Esophagus squamous epithelium (tissue), 5 donors: ENCODE results near the gene ANGEL2. TPM values are rescaled to one million over a fixed set of nuclear protein-coding genes. Genes with fewer than 3 reads are reported as not detected.

Experiments
- DNase-seq: peaks from one replicate; lab custom pipeline; 2025; lab: John Stamatoyannopoulos, UW
- H3K27ac ChIP-seq, 4 donors: fragments of 200-600 bp; sonication (generic); one replicate each; pipeline ENCODE4 v1.5.1; 2016 to 2019; ENCODE audit warnings: mild to moderate bottlenecking in 1 of 4
- H3K27me3 ChIP-seq, 4 donors: fragments of 200-600 bp; sonication (generic); 1 replicate in 3 of 4; 2 replicates in 1 of 4; pipeline versions ENCODE4 v1.5.1 to v1.6.0; 2017 to 2021; ENCODE audit warnings: antibody characterized with exemption in 1 of 4
- H3K36me3 ChIP-seq, 3 donors: fragments of 200-600 bp; sonication (generic); one replicate each; pipeline ENCODE4 v1.5.1; 2016 to 2019
- H3K4me1 ChIP-seq, 3 donors: fragments of 200-600 bp; sonication (generic); one replicate each; pipeline ENCODE4 v1.5.1; 2017 to 2019
- H3K4me3 ChIP-seq, 4 donors: fragments of 200-600 bp; sonication (generic); 1 replicate in 3 of 4; 2 replicates in 1 of 4; pipeline ENCODE4 v1.5.1; 2016 to 2019; ENCODE audit warnings: mild to moderate bottlenecking in 2 of 4, moderate library complexity in 1 of 4
- H3K9me3 ChIP-seq, 3 donors: fragments of 200-600 bp; sonication (generic); one replicate each; pipeline ENCODE4 v1.5.1; 2016 to 2019
- CTCF ChIP-seq, 6 experiments: fragments of 450-650 bp in 4 of 6; fragments of 200-600 bp in 2 of 6; sonication (generic) in 2 of 6; IDR thresholded peaks; one replicate each; pipeline ENCODE4 v1.5.1; 2016 to 2019; ENCODE audit warnings: antibody characterized with exemption in 6 of 6, mild to moderate bottlenecking in 4 of 6, moderate library complexity in 4 of 6
- POLR2A ChIP-seq, 4 donors: fragments of 450-650 bp; IDR thresholded peaks; one replicate each; pipeline ENCODE4 v1.6.1; 2017; ENCODE audit warnings: antibody characterized with exemption in 4 of 4, mild to moderate bottlenecking in 4 of 4, moderate library complexity in 3 of 4
- WGBS, 2 donors: methylation state at CpG; one replicate each; pipeline ENCODE4 v1.1.5; 2018; 5-methylcytosine and 5-hydroxymethylcytosine counted together
- intact Hi-C: fragments of 100-400 bp; cut with DNase I; formaldehyde crosslinking; loops from one replicate; pipeline ENCODE4 v1.15.0; 2022
- total RNA-seq, 4 donors: library from RNA; depleted of rRNA; stranded (reverse); fragments of >200 nt; gene quantifications; one replicate each; pipeline ENCODE4 v1.1.0, GENCODE V29; 2016
- donor health status: DM: yes; HTN: yes; CAD: no.

Gene ANGEL2
- total RNA-seq, 4 donors from 2014 or later: 15.8 to 48.3 (median 31.3) TPM

DNA sequence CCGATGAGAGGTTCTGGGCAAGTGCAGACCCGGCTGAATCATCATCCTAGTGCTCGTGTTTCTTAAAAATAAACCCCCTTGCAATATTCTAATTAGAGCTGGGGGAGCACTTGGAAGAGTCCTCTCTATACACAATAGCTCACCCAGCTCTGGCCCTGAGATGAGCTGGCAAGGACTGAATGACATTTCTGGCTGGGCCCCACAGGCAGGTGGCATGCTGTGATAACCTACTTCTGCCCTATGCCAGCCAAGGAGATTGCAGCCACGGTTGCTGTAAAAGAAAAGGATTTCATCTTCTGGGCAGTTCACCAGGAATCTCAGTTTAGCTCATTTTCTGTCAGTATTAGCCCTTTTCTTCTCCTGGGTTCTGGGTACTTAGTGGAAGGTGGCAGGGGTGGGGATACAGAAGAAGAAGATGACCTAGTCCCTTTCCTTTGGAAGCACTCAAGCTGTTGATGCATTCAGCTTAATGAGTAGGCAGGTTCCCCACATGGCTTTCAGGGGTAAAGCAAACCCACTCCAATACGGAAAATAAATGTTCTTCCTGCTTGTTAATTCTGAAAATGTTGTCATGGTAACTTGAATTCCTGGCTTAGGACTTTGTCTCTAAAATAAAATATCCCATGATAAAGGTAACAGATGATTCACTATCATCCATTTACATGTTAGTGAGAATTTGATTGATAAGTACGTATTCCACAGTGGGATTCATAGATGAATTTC, 33.1 kb downstream of the ANGEL2 start:
- Histone ChIP-seq H3K27ac (no peak overlapping the region), H3K27me3 (no peaks in the 10 kb centered on the region), H3K9me3 (no peaks in the 10 kb centered on the region), H3K36me3 (no peaks in the 10 kb centered on the region), H3K4me3 (no peak overlapping the region), H3K4me1 (peaks cover 3 to 32% (median 21%) of the 10 kb centered on the region in 3 donors)
- WGBS, 2 donors: 37 to 49% methylated on average over 6 of the region's 6 CpGs
- TF ChIP-seq CTCF (IDR thresholded peaks at IDR 0.05) (no peak), POLR2A (IDR thresholded peaks at IDR 0.05) (no peak)
- DNase-seq: no peak
- intact Hi-C loops: no loop called here

DNA sequence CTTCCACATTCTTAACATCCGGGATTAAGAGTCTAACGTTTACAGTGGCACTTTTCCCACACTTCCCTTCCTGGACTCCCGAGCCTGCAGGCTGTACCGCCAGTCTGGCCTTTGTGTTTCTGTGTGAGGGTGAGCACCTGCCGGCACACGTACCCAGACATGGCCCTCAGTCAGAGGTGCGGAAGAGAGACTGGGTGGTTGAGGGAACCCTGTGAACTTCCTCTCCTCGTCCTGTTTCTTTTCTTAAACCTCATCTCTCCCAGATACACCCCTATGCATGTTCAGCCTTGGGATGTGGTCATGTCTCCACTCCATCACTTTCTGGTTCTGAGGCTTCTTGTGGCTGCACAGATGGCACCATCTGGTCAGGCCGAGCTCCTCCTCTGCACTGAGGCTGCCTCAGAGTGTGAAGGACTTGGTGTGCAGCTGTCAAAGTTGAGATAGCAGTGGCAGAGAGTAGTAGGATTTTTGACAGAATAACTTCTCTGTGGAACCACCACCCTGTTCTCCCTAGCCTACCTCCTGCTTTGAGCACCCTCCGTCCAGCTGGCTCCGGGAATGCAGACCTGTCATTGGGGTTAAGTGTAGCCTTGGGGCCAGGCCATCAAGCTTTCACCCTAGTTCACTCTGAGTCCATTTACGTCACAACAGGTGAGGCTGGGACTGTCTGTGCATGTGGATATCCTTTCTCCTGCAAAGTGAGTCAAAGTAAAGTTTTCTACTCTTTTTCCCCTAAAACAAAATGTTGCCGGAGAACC, 33.9 kb downstream of the ANGEL2 start:
- intact Hi-C loops: no loop called here
- DNase-seq: no peak
- Histone ChIP-seq H3K9me3 (no peaks in the 10 kb centered on the region), H3K4me1 (peaks cover 3 to 31% (median 21%) of the 10 kb centered on the region in 3 donors), H3K4me3 (no peak overlapping the region), H3K27ac (peak overlapping the region in 3 of 4 donors; percentile 63 to 67 (median 64)), H3K36me3 (no peaks in the 10 kb centered on the region), H3K27me3 (no peaks in the 10 kb centered on the region)
- TF ChIP-seq POLR2A (IDR thresholded peaks at IDR 0.05): no peak
- TF ChIP-seq CTCF (IDR thresholded peaks at IDR 0.05): no peak
- 35 to 48% methylated on average over 12 to 13 of the region's 13 CpGs for WGBS, 2 donors

DNA sequence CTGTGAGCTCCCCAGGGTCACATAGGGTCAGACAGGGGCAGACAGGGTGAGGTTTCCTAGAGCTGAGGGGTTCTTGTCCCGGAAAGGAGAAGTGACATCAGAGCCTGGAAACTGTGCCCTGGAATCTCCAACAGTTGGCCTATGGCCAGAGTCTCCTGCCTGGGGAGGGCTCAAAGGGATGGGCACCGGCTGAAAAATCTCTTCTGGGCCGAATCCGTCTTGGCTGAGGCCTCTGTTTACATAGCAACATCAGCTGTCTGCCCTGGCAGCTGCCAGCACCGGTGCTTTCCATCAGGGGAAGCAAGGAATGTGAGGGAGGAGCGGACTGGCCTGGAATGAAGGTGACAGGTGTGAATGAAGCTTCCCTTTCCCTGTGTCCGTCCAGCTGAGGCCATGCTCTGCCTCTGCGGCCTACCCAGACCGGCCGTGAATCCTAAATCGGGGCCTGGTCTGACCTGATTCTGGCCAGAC, 34.6 kb downstream of the ANGEL2 start:
- H3K4me1 ChIP-seq: peaks cover 3 to 31% (median 21%) of the 10 kb centered on the region in 3 donors
- no peaks in the 10 kb centered on the region for H3K27me3 ChIP-seq
- DNase-seq: no peak
- H3K9me3 ChIP-seq: no peaks in the 10 kb centered on the region
- intact Hi-C loops: no loop called here
- 18 to 37% methylated on average over 5 to 6 of the region's 11 CpGs for WGBS, 2 donors
- no peak overlapping the region for H3K4me3 ChIP-seq
- TF ChIP-seq CTCF (IDR thresholded peaks at IDR 0.05) (no peak), POLR2A (IDR thresholded peaks at IDR 0.05) (no peak)
- H3K27ac ChIP-seq: peak overlapping the region in 3 of 4 donors; percentile 63 to 67 (median 64)
- no peaks in the 10 kb centered on the region for H3K36me3 ChIP-seq

DNA sequence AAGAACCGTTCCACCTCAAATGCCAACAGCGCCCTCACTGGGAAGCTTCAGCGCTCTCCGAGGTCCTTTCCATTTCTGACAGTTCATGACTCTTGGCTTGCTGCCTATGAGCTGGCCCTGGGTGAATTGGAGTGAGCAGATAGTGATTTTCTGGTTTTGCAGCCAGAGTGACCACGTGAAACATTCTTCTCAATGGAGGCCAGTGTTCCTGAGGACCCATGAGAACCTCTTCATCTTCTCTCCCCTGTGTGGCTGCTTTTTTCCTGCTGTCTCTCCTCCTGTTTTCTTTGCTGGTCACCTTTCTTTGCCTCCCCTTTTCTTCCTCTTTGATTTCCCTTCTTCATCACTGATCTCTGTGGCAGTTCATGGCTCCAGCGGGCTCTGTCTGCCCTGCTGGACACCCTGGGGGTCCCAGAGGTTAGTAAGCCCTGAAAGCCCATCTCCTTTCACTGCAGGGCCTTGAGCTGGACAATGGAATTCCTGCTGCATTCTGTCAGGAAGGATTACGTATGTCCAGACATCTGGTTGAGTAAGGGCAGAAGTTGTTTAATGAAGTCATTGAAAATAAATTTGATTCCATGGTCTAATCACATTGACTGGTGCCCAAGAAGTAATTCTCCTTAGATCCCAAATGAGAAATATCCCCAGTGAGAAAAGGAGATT, 35.4 kb downstream of the ANGEL2 start:
- H3K27me3 ChIP-seq: no peaks in the 10 kb centered on the region
- H3K4me3 ChIP-seq: no peak overlapping the region
- H3K27ac ChIP-seq: peak overlapping the region in 3 of 4 donors; percentile 63 to 67 (median 64)
- TF ChIP-seq POLR2A (IDR thresholded peaks at IDR 0.05) (no peak), CTCF (IDR thresholded peaks at IDR 0.05) (no peak)
- 78 to 81% methylated on average over 5 to 6 of the region's 7 CpGs for WGBS, 2 donors
- H3K9me3 ChIP-seq: no peaks in the 10 kb centered on the region
- intact Hi-C loops: no loop called here
- DNase-seq: no peak
- H3K4me1 ChIP-seq: peaks cover 3 to 31% (median 21%) of the 10 kb centered on the region in 3 donors
- no peaks in the 10 kb centered on the region for H3K36me3 ChIP-seq
